ENCODE measurements around the gene AMZ1.

AMZ1 gene

DNA sequence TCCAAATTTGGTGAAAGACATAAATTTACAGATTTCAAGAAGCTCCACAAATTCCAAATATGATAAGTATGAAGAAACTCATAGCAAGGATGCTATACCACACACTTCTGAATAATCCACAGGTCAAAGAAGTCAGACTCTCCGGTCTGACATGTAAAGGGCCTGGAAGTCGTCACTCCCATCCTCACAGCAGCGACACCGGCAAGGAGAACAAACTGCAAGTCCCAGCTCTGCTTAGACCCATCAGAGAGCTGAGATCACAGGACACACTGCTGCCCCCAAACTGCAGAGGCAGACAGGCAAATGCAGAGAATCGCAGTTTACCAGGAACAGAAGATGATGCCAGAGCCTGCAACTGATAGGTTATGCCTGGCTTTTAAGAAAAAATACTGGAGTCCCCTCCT lies 62.0 kb downstream of the AMZ1 start:
- DNase-seq (ENCODE audit: low read depth in 2 of 2) = no peak

DNA sequence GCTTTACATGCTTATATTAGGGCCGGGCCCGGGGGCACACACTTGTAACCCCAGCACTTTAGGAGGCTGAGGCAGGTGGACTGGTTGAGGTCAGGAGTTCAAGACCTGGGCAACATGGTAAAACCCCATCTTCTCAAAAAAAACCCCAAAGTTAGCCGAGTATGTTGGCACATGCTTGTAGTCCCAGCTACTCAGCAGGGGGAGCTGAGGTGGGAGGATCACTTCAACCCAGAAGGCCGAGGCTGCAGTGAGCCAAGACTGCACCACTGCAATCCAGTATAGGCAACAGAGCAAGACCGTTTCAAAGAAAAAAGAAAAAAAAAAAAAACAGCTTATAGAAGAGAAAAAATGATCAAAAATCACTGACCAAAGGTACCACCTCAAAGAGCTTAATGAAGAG lies 63.1 kb downstream of the AMZ1 start:
- no peak for DNase-seq (ENCODE audit: low read depth in 2 of 2)

DNA sequence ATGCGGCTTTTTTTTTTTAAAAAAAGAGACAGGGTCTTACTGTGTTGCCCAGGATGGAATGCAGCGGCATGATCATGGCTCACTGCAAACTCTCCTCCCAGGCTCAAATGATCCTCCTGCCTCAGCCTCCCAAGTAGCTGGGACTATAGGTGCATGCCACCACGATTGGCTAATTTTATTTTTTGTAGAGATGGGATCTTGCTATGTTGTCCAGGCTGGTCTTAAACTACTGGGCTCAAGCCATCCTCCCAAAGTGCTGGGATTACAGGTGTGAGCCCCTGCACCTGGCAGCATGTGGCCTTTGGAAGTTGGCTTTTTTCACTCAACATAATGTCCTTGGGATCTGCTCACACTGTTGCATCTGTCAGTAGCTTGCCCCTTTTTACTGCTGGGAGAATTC lies 65.1 kb downstream of the AMZ1 start:
- no peak for DNase-seq (ENCODE audit: low read depth in 2 of 2)

DNA sequence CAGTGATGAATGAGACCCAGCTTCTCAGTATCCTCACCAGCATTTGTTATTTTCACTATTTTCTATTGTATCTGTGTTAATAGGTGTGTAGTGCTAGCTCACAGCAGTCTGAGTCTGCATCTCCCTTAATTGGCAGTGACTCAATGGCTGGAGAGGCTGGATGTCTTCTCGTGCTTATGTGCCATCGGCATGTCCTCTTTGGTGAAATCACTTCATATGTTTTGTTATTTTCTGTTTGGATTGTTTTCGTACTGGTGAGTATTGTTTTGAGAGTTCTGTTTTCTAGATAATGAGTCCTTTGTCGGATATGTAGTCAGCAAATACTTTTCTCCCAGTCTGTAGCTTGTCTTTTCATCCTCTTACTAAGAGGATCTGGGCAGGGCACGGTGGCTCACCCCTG lies 66.1 kb downstream of the AMZ1 start:
- no peak for DNase-seq (ENCODE audit: low read depth in 2 of 2)

DNA sequence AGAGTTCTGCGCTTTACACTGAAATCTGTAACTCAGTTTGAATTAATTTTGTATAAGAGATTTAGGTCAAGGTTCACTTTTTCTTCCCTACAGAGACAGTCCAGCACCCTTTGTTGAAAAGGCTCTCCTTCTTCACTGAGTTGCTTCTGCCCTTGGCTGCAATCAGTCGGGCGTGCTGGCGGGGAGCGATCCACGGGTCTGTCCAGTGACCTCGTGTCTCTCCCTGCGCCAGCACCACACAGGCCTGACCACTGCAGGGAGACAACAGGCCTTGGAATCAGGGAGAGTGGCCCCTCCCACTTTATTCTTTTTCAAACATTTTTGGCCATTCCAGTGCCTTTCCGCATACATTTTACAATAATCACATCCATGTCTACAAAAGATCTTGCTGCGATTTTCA lies 66.9 kb downstream of the AMZ1 start:
- DNase-seq (ENCODE audit: low read depth in 2 of 2) = no peak

DNA sequence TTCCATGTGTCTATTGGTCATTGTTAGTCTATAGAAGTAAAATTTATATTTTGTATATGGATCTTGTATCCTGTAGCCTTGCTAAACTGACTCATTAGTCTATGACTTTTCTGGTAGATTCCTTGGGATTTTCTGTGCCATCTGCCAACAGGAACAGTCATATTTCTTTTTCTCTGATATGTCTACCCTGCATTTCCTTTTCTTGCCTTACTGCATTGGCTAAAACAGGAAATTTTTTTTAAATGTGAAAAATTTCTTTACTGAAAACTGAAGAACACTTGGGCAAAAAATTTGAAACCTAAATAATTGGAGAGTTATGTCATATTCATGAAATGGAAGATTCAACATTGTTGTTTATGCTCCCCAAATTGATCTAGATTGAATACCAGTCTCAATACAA lies 67.5 kb downstream of the AMZ1 start:
- DNase-seq (ENCODE audit: low read depth in 2 of 2) = no peak

DNA sequence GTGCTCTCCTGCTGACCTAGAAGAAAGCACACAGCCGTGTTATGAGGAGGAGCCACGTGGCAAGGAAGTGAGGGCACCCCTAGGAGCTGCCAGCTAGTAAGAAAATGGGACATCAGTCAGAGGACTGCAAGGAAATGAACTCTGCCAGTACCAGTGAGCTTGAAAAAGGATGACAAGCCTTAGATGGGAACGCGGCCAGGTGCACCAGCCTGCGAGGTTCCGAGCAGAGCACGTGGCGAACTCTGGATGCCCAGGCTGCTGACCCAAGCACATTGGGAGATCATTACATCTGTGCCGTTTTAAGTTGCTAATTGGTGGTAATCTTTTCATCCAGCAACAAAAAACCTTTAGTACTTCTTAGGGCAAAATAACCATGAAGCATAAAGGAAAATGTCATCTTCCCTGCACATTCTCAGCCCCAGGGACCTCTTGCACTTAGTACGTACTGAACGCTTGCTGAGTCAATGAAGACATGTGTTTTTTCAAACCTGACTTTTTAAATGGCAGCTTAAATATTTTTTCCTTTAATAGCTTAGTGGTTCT lies 69.4 kb downstream of the AMZ1 start:
- no peak for DNase-seq (ENCODE audit: low read depth in 2 of 2)

DNA sequence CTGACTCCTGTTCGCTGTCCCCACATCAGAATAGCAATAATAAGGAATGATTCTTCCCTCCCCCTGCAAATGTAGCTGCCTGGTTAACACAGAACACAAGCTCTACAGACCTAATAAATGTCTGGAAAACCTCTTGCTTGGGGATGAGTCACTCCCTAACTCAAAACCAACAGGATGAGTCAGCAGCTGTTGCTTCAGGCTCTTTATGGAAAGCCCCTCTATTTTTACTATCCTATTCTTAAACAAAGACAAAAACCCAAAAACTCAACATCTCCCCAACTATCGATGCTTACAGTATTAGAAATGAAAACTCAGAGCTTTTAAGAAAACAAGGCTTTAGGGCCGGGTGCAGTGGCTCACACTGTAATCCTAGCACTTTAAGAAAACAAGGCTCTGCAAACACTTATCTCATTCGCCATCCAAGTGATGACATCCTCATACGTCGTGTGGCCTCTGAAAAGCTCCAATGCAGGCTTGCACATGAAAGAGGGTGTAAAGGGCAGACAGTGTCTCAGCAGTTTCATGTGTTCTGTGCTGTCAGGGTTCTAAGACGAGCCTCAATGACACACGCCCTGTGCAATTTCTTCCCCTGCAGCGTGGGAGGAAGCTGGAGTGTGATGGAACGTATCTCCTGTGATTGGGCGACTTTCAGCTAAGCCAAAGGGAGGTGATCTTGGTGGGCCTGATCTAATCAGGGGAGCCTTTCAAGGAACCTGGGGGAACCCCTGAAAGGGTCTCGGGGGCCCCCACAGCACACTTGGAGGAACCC lies 70.1 kb downstream of the AMZ1 start:
- DNase-seq (ENCODE audit: low read depth in 2 of 2) = peak; percentile 79 to 81

DNA sequence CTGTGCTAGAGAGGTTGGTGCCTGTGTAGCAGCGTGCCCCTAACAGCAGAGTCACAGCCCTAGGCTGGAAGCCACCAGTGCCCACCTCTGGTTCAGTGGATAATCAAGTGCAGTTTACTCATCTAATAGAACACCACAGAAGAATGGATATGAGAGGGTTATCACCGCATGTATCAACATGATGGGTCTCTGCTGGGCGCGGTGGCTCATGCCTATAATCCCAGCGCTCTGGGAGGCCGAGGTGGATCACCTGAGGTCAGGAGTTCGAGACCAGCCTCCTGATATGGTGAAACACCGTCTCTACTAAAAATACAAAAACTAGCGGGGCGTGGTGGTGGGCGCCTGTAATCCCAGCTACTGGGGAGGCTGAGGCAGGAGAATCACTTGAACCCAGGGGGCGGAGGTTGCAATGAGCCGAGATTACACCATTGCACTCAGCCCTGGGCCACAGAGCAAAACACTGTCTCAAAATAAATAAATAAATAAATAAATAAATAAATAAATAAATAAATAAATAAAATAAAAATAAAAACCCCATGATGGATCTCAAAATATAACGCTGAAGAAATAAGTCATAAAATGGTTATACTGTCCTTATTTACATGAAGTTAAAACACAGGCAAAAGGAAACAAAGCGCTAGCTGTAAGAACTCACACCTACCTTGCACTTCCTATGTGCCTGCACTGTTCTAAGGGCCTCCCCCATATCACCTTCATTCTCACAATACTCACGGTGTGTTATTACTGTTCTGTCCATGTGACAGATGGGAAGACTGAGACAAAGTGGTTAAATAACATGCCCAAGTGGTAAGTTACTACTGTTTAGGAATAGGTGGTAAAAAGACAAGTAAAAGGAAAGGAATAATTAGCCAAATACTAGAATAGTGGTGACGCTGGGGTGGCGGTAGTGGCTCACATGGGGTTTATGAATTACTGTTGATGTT lies 70.9 kb downstream of the AMZ1 start:
- no peak for DNase-seq (ENCODE audit: low read depth in 2 of 2)

DNA sequence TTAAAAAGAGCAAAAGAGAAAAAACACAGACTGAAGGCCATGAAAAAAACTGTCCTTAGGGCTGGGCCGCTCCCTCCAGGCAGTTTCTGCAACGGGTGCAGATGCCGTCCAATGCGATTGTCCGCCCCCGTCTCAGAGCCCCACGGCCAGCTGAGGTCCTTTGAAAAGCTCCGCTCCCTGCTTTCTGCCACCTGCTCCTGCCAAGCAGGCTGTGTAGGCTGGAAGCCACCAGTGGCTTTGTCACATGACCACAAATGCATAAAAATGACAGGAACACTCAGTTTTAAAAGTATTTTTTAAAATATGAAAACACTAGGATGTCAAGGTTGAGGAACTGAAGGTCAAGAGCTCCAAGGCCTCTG lies 71.7 kb downstream of the AMZ1 start:
- DNase-seq (ENCODE audit: low read depth in 2 of 2) = no peak

DNA sequence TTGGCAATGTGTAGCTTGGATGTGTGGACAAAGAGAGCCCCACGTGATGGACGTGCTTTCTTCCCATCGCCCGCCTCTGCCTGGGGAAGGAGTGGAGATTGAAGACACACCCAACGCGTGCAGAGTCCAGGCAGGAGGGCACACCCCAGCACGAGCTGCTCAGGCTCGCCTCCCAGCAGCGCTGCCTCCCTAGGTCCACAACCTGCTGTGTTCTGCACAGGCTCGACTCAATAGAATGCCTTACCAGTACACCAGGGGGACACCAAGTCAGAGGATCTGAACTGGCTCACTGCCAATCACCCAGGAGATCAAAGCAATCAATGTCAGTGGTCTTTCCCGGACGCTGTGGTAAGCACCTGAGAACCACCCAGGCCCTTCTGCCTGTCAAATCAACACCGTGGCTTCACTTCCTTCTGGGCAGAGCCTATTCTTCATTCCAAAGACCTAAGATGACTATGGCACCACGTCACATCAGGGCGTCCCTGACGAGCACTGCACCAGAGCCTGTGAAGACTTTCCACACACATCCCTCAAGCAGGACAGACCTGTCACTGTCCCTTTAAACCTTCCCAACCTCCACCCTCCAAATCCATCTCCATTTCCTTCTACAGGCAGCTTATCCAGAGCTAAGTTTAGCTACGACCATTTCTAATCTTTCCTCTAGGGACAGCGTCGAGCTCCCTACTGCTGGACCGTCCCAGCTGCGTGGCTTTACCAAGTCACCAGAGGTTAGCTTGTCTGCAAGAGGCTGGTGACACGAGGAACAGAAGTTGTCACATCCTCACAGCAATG lies 72.3 kb downstream of the AMZ1 start:
- DNase-seq (ENCODE audit: low read depth in 2 of 2) = no peak

DNA sequence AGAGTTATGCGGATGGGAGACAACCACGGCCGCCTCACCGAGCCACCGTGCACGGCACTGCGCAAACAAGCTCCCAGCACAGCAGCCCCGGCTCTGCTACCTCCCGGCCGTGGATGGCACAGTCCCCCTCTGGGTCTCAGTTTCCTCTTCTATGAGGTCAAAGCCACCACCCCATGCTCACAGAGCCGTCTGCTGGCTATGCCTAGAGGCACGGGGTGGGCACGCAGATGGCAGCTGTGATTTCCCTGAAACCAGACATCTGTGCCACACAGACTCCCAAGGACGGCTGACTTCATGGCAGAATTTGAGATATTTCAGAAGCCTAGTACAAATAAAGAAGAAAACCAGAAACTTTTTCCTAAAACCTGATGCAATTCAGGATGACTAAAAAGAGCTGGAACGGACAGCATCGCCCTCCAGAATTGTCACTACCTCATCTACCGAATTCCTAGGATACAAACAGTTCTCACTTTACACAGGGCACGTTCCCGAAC lies 73.2 kb downstream of the AMZ1 start:
- no peak for DNase-seq (ENCODE audit: low read depth in 2 of 2)

DNA sequence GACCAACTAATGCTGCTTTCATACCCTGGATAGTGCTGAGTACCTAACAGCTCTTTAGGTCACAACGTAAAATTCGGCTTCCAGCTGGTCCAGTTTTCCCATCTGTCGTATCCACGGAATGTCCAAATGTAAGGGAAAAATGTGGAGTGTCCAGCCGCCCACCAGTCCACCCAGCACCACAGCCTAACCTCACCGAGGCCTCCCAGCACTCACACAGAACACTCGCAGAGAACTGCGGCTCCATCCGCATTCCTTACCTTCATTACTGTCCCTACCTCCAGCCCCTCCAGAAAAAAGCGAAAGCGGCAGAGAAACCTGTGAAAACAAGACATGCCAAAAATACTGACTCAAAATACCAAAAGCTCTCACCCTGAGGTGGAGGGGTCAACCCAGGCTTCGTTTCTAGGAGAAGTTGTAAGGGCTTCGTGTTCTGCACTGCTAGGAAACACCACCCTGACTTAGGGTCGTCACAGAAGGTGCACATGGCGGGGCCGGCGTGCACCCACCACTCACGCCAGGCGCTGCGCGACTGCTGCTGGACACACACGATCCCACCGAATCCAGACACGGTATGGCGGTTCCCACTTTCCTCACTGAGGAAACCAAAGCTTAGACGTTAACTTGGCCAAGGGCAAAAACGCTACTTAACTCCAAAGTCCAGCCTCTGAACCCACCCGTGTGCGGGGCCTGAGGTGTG lies 73.9 kb downstream of the AMZ1 start:
- DNase-seq (ENCODE audit: low read depth in 2 of 2) = no peak

DNA sequence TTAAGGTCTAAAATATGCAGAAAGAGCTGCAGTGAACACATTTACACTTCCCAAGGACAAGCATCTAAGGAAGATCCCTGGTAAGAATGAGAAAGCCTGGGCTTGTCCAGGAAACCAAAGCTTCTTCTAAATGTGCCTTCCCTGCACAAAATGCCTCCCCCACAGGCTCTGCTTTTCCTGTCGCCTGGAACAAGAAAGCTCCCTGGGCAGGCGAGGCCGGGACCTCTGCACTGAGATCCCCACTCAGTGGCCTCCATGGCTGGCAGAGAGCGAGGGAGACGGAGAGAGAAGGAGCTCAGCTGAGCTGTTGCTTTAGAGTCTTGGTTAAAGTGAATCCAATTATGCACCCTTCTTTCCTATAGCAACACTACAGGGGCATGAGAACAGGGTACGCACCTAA lies 75.6 kb downstream of the AMZ1 start:
- DNase-seq (ENCODE audit: low read depth in 2 of 2) = no peak

DNA sequence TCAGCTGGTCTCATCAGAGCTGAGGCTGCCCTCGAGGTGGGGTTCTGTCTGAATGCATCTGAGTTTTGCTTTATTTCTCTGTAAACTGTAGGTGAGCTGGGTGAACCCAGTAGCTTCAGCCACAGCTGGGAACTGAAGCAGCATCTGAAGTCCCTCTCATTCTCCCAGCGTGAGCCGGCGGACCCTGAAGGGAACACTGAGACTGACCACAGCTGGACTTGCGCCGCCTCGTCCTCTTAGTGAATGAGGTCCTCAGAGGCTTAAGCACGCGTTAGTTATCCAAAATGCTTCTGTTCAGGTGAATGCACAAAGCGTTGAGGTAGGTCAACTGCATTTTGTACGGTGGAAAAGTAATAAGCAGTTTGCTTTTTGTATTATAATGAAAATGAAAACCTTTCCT lies 76.6 kb downstream of the AMZ1 start:
- no peak for DNase-seq (ENCODE audit: low read depth in 2 of 2)
